ENCODE results near the gene GALR2.
"Not testable (repeated sequence)": the region's sequence is repeated elsewhere in the genome, so short reads cannot be mapped to it uniquely, and the experiment has no call there.

GALR2 gene, protein sequence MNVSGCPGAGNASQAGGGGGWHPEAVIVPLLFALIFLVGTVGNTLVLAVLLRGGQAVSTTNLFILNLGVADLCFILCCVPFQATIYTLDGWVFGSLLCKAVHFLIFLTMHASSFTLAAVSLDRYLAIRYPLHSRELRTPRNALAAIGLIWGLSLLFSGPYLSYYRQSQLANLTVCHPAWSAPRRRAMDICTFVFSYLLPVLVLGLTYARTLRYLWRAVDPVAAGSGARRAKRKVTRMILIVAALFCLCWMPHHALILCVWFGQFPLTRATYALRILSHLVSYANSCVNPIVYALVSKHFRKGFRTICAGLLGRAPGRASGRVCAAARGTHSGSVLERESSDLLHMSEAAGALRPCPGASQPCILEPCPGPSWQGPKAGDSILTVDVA

DNA sequence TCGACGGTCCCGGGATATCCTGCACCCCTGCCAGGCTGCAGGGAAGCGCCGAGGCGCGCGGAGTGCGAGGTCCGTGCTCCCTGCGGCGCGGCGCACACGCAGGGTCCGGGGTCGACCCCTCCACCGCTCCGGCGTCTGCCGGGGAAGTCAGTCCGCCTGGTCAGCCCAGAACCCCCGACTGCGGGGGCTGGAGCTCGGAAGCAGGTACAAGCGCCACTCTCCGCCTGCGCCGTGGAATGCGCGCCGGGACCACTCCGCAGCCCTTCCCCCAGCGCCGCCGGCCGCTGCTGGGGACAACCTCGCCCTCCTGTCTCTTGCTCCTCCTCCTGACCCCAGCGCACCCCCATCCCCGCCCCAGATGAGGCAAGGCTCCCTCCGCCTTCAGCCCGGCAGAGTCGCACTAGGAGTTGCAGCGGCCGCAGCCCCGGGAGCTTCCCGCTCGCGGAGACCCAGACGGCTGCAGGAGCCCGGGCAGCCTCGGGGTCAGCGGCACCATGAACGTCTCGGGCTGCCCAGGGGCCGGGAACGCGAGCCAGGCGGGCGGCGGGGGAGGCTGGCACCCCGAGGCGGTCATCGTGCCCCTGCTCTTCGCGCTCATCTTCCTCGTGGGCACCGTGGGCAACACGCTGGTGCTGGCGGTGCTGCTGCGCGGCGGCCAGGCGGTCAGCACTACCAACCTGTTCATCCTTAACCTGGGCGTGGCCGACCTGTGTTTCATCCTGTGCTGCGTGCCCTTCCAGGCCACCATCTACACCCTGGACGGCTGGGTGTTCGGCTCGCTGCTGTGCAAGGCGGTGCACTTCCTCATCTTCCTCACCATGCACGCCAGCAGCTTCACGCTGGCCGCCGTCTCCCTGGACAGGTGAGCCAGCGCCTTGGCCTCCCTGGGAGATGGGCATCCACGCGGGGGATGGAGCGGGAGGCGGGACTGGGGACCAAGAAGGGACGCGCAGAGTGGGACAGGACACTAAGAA is at the start of gene GALR2:
Gene GALR2 (plus strand): TSS at position 392 of the 974 bp plus-strand sequence. CDS start 103 bp downstream, at position 495.
- DNase-seq (ENCODE audit: low spot score), result no peak

DNA sequence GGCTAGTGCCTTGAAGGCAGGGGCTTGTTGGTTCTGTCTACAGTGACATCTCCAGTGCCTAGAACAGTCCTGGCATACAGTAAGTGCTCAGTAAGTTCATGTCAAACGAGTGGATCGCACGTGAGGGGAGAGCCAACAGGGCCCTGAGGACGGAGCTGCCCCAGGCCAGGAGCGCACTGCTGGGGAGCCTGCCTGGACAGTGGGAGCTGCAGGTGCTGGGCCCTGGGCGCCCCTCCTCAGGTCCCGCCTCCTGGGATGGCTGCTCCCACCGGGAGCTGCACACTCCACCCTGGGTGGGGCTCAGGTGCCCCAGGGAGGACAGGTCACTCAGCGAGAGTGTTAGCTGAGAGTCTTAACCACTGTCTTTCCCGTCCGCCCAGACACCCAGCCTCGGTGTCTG is 49.3 kb upstream of the GALR2 start:
- DNase-seq (ENCODE audit: low spot score), result no peak

DNA sequence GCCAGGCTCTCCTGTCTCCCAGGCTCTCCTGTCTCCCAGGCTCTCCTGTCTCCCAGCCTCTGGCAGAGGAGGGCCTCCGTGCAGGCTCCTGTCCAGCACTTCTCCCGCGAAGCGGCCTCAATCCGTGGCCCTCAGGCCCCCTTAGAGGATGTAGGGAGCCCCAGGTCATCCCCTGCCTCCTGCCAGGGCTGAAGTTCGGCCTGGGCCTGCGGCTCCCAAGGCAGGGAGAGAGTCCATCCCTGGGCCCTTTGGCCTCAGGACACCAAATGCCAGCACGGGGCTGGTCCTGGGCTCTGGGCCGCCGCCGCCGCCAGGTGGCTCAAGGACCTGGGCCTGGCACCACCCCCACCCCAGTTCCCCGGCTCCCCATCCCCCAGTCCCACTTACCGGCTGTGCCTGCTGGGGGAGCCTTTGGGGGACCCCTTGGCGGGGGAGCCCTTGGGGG is 47.8 kb upstream of the GALR2 start:
- DNase-seq (ENCODE audit: low spot score), result no peak

DNA sequence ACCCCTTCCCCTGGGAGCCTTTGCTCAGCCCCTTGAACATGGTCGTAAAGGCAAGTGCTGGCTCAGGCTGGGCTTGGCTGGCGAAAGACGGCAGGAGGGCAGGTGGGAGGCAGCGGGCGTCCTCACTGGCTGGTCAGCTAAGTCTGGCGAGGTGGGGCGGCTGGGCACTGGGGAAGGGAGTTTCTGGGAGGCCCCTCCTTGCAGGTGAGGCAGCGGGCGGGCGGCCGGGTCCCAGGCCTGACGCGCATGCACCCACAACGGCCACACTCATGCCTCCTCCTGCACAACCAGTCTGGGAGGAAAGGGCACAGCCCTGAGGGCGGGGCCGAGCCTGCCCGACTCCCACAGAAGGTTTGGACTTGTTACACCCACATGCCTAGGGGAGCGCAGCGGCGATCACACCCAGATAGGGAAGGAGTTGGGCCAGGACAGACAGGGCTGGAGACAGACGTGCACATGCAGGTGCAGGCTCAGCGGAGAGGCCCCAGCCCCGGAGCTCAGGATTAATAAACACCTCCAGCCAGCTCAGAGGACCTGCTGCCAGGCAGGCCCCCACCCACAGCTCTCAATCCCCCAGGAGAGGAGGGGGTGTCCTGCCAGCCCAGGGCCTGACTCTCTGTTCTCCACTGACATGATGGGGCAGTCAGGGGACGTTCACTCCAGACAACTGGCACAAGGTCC is 47.3 kb upstream of the GALR2 start, which contains the start of gene EVPL:
Gene EVPL (minus strand): TSS at position 148 of the 681 bp plus-strand sequence. CDS start 108 bp downstream, at position 40.
- DNase-seq (ENCODE audit: low spot score), result no peak

DNA sequence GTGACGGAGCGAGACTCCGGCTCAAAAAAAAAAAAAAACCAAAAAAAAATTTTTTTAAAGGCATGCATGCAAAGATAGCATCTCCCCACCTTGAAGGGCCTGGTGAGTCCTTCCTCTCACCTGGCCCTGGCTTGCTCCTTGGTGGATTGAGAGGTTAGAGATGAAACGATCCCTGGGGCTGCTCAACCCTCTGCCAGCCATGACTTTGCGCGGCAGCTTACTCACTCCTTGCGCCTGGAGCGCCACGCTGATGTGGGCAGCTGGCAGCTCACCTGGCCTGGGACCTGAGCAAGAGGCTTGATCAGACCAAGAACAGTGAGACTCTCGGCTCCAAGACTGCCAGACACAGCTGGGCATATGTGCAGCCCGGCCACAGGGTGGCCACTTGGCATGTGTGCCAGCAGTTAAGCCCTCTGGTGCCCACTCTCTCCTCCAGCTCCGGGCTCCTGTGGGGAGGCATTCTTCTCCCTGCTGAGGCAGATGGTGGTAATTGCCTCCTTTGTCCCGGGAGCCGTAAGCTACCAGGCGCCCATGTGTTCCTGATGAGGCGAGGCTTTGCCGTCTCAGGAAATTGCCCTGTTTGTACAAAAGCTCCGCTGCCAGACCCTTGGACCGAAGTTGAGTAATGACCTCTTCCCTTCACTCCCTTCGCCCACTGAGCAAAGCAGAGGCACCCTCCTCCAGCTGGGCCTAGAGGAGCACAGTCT is 42.4 kb upstream of the GALR2 start:
- DNase-seq (ENCODE audit: low spot score), result no peak

DNA sequence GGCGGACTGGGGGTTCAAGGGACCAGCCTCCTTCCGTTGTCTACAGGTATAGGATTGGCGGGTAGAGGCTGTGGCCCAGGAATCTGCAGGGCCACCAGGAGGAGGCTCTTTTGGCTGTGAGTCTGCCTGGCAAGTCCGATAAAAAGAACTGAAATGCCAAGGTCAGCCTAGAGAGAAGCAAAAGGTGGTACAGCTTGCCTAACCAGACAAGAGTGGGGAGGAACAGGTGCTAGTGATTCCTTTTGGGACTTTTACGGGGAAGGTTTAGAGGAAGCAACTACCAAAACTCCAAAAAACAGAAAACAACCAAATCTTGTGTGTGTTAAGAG is 41.8 kb upstream of the GALR2 start:
- no peak for DNase-seq (ENCODE audit: low spot score)

DNA sequence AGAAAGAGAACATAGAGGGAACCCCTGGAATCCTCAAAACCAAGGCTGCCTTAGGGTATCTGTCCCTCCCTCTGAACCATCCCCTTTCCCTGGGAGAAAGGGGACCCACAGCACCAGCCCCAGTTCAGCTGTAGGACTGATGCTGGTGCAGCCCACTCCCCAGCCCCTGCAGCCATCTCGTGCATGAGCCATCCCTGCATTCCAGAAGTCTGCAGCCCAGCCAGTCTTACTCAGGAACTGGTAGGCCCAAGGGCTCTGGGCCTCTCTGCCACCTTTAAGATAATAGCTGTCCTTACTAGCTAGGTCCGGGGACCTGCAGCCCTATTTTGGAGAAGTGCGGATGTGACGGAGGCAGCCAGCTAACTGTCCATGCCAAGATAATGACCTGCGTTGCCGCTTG is 41.4 kb upstream of the GALR2 start:
- DNase-seq (ENCODE audit: low spot score), result no peak

DNA sequence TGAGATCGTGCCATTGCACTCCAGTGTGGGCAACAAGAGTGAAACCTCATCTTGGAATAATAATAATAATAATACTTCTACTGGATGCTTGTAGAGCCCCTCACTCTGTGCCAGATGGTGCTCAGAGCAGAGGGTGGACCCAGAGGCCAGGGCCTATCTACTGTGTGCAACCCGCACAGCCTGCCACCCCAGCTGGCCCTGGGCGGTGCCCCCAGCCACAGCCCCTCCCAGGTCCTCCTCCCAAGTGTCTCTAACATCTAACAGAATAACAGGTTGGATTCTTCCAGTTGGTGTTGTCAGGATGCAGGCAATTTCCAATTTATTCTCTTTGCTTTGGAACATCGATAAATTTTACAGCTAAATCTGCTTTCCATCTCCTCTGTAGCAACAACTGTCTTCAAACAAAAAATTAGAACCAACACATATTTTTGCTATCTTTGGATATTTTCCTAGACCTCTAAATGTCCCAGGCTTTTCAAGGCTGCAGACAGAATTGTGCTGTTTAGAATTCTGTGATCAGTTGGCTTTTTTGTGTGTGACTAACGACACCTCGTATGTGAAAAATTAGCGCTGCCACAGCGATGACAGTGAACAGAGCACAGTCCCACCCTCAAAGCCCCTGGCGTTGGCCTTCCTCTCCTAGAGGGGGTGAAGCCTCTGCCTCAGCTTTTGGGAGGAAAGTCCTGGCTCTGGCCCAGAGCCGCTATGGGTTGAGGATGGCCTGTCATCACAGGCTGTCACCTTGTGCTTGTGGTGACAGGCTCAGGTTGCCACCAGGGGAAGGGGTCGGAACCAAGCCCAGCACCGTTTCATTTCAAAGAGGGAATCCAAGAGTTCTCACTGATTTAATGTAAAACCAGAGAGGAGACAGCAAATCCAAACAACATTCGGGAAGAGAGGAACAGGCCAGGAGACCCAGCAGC is 39.9 kb upstream of the GALR2 start:
- no peak for DNase-seq (ENCODE audit: low spot score)

DNA sequence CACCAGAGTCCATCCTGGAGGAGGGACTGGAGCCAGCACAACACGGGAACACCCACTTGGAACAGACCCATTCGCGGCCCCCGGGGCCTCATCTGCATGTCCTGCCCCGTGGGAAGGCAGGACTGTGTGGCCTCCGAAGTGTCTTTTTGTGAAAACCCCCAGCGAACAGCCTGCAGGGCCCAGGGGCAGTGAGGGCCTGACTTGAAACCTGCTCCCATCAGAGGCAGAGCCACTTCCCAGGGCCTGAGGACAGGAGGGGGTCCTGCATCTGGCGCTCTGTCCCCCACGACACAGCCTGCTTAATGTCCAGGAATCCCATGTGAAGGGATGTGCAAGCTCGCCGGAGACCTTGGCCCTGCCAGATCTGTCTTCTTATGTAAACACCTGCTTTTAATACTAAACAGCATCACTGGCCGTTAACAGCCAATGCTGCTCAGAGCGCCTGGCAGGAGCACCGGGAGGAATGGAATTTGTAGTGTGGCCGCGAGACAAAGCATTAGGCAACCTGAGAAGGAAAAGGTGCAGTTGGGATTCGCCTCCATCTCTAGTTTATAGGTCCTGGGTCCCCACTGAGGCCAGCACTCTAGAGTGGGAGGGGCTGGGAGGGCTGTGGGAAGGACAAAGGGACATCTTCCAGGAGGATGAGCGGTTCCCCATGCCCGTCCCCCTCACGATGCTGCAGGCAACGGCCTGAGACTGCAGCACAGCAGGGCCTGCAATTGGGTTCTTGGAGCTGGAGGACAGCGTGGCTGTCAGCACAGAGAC is 37.9 kb upstream of the GALR2 start:
- no peak for DNase-seq (ENCODE audit: low spot score)

DNA sequence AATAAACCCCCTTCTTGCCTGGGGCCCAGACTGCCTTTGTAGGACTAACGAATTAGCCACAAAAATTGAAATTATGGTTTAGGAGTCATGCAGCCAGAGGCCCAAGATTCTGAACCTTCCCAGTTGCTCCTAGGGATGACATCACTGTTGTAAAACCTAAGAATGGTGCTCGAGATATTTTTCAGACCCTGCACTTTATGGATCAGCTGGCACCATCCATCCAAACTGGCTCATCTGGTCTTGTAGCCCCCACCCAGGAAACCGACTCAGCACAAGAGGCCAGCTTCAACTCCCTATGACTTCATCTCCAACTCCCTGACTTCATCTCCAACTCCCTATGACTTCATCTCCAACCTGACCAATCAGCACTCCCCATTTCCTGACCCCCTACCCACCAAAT is 36.5 kb upstream of the GALR2 start:
- no peak for DNase-seq (ENCODE audit: low spot score)

DNA sequence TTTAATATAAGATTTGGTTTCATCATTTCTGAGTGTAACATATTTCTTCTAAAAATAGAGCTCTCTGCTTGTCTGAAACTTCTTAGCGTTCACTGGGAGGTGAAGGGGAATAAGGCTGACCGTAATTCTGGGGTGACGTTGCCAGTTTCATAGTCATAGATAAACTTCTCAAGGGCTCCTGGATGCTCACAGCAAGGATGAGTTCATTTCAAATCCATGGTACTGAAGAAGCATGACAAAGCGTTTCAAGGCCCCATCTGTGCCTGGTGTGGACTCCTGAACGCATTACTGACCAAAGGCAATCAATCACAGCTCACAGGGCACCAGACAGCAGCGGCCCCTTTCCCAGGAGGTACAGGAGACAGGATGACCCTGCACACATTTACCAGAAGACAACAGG is 35.5 kb upstream of the GALR2 start:
- DNase-seq (ENCODE audit: low spot score), result no peak

DNA sequence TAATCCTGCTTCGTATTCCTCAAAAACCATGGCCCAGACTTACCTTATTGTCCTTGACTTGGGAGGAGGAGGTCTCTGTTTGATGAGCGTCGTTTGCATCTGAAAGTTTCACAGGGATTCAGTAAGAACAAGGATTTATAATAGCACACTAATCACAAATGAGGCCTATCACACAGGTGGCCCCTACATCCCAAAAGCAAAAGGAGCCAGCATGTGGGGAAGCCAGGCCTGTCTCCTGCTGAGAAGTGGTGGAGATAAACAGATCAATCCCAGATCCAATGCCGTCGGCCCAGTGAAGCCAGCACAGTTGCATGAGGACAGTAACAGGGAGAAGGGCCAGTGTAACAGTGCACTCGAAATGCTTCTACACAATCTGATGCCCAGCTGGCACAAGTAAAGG is 34.2 kb upstream of the GALR2 start:
- DNase-seq (ENCODE audit: low spot score), result no peak

DNA sequence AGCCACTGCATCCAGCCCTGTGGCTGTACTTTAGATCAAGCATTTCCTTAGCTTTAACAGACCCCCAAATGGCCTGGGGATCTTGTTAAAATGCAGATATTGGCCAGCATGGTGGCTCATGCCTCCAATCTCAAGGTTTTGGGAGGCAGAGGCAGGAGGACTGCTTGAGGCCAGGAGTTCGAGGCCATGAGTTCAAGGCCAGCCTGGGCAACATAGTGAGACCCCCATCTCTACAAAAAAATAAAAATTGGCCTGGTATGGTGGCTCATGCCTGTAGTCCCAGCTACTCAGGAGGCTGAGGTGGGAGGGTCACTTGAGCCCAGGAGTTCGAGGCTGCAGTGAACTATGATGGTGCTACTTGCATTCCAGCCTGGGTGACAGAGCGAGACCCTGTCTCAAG is 31.7 kb upstream of the GALR2 start:
- not testable (repeated sequence) for DNase-seq (ENCODE audit: low spot score)

DNA sequence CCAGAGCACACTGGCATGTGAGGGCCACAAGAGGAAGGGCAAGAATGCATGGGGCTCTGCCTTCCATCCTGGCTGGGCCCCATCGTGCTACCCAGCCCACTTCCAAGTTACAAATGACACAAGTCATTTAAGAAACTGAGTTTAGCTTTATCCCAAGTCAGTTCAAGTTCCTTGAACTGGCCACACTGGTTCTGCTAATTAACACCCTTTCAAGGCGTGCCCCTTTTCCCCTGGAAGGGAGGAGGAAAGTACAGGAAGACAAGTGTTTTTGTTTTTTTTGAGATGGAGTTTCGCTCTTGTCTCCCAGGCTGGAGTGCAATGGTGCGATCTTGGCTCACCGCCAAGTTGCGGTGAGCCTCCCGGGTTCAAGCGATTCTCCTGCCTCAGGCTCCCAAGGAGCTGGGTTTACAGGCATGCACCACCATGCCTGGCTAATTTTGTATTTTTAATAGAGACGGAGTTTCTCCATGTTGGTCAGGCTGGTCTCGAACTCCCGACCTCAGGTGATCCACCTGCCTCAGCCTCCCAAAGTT is 30.0 kb upstream of the GALR2 start:
- not testable (repeated sequence) for DNase-seq (ENCODE audit: low spot score)

DNA sequence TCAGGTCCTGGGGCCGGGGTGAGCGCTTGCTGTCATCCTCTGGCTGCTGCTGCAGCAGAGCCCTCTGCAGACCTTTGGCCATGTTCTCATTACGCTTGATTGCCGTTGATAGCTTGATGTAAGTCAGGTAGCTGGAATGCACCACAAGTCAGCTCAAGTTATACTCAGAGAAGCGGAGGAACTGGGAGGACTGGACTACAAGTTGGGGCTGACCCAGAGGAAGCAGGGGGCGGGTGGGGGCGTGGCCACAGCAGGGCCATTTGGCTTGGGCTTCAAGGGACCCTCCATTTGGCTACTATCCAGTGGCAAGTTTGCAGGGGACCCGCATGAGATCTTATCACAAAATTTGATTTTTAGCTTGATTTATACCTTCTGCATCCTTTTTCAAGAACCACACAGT is 28.5 kb upstream of the GALR2 start:
- no peak for DNase-seq (ENCODE audit: low spot score)

DNA sequence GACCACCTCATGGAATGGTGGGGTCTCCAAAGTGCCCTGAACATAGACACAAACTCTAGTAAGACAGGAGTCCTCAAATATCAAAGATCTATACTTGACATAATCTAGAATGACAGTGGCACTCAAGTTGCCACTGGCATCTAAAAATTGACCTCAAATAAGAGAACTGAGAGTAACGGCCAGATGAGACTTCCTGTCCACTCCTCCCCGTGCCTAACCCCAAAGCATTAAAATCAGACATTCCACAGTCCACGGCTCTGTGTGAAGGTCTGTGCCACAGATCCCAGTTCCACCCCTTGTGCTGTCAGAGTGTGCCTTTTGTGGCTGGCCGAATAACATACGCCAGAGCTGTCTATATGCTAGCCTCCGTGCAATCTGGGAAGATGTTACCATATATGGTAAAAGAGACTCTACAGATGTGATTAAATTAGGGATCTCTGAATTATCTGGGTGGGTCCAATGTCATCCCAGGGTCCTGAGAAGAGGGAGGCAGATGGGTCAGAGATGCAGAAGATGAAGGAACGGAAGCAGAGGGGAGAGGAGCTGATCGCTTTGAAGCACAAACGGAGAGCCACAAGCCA is 26.5 kb upstream of the GALR2 start:
- DNase-seq (ENCODE audit: low spot score), result no peak

DNA sequence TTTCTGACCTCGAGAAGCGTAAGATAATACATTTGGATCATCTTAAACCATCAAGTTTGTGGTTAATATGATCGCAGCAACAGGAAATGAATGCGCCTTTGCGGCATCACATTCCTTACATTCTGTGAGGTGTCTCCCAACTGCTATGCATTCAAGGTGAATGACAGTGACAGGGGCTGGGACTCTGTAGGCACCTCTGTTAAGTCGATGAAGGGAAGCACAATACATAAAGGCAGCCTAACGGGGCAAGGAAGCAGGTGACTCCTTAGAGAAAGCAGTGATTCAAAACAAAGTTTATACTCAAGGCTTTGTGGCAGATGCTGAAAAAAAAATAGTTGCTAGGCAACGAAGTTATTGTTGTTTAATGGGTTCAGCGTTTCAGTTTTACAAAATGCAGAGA is 25.9 kb upstream of the GALR2 start:
- no peak for DNase-seq (ENCODE audit: low spot score)

DNA sequence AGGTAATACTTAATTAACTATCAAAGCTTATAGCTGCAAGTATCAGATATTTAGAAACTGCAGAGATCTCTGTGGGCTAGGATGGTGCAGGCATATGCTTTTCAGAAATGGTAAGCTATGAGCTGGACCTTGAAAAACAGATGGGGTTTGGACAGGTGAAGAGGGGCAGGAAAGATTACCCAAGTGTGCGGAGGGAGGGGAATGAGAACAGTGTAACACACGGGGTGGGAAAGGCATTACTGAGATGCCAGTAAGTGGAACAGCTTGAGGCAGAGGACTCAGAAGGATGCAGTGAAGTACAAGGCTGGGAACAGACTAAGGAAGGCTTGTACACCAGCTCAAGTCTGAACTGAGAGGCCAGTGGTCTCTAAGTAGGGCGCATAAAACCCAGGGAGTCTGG is 25.3 kb upstream of the GALR2 start:
- DNase-seq (ENCODE audit: low spot score), result no peak

DNA sequence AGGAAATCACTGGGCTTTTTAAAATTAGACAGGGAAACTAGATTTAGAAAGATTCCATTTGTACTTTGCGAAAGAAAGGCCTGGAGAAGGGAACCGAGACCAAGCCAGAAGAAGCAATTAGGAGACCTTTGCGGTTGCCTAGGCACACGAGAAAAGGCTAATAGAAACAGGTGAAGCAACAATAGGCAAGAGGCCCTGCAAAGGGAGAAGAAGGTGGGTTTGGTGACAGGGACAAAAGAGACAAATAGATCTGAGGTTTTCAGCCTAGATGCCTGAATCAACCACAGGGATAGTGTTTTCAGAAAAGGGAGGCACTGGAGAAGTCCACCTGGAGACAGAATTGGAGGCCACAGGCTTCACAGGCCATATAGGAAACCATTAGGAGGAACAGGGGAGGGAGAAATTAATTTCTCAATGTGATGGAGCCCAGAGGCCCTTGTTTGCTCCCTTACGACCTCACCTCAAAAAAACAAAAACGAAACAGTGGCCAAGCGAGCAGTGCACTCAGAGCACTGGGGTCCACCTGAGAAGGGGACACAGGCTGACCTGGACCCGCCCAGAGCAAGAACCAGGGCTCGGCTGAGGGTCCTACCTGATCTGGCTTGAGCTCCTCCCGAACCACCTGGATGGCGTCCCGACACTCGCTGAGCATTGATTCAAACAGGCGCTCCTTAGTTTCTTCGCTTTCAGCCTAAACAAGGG is 24.6 kb upstream of the GALR2 start:
- no peak for DNase-seq (ENCODE audit: low spot score)

Measured in Ammon's horn (tissue), 1 donor.